GM19043 (cell line): ENCODE data around the gene P2RX5.
"Not testable (repeated sequence)": the region's sequence is repeated elsewhere in the genome, so short reads cannot be mapped to it uniquely, and the experiment has no call there.

Experiments used
- ATAC-seq: cut with Tn5 transposase; IDR thresholded peaks from one replicate; pipeline ENCODE4 v1.9.1; 2021; ENCODE audit warnings: low read depth; ENCODE audit not compliant: unreplicated experiment

P2RX5 gene

DNA sequence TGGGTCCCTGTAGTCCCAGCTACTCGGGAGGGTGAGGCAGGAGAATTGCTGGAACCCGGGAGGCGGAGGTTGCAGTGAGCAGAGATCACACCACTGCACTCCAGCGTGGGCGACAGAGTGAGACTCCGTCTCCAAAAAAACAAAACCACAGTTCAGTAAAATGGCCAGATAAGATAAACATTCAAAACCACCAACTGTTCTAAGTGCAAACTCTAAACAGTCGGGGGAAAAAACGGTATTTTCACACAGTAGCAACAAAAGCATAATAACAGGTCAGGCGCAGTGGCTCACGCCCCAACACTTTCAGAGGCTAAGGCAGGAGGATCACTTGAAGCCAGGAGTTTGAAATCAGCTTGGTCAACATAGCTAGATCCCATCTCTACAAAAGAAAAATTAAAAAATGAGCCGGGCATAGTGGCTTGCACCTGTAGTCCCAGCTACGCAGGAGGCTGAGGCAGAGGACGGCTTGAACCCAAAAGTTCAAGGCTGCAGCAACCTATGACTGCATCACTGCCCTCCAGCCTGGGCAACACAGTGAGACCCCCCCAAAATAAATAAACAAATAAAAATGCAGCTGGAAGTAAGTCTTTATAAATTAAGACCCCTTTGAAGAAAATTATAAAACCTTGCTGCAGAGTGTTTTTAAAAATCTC is 17.0 kb upstream of the P2RX5 start:
- no peak for ATAC-seq

DNA sequence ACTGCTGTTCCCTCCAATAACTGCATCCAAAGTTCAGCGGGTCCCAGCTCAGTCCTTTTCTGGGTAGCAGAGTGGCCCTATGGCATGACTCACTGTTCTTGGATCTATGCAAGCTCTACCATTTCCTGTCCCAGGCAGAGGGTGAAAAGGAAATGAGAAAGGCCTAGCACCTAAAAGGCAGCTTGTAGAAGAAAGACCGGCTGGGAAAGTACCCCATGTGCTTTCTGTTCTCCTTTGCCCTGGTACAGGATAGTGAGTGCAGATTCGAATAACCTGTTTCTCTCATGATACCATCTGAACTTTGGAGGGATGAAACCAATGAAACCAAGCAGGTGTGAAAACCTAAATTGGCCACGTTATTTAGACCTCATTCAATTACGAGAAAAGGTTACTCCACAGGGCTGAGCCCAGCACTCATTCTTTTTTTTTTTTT is 15.0 kb upstream of the P2RX5 start:
- ATAC-seq: peak; percentile 89

DNA sequence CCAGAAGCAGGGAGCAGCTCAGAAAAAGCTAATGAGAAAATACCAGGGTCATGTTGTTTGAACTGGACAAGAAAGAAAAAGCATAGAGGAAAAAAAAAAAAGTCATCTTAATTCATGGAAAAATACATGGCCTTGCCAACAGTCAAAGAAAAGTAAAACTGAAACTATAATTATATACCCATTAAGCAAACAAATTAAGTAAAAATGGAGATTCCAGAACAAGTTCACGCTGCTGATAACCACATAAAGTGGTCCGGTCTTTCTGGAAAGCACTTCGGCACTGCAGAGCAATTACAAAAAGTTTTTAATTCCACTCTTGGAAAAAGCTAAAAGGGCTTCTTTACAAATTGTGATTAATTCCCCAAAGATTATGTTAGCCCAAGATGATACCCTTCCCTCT is 12.4 kb upstream of the P2RX5 start:
- ATAC-seq: no peak

DNA sequence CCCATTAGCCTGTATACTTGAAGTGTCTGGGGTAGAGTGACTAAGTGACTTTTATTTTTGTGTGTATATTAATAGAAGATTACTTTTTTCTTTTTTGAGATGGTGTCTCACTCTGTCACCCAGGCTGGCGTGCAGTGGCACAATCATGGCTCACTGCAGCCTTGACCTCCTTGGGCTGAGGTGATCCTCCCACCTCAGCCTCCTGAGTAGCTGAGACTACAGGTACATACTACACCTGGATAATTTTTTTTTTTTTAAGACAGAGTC is 9.7 kb upstream of the P2RX5 start:
- not testable (repeated sequence) for ATAC-seq

DNA sequence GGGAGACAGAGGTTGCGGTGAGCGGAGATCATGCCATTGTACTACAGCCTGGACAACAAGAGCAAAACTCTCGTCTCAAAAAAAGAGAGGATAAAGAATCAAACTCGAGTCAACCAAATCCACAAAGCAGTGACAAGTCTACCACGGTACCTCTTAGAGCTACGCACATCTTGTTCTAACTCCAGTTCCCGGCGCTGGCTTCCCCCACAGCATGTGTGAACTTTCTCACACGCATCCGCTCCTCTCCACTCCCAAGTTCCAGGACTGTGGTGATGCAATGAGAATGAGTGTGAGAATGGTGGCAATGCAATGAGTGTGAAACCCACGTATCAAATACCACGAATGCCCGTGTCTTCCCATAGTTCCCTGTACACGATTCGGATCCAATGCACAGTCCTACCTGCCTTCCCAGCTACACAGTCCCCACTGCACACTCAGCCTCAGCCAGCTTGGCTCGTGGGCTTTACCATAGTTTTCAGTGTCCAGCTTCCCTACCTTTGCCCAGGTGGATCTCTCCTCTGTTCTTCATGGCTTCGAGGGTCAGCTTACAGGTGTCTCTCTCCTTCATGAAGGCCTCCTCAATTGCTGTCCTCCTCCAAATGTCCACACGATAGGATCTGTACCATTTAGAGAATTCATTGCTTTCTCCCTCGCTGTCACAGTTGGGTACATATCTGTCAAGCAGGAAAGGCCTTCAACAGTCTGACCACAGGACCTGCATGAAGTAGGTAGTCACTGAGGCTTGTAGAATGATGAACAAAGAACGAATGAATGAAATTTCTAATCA is 9.2 kb upstream of the P2RX5 start:
- no peak for ATAC-seq

DNA sequence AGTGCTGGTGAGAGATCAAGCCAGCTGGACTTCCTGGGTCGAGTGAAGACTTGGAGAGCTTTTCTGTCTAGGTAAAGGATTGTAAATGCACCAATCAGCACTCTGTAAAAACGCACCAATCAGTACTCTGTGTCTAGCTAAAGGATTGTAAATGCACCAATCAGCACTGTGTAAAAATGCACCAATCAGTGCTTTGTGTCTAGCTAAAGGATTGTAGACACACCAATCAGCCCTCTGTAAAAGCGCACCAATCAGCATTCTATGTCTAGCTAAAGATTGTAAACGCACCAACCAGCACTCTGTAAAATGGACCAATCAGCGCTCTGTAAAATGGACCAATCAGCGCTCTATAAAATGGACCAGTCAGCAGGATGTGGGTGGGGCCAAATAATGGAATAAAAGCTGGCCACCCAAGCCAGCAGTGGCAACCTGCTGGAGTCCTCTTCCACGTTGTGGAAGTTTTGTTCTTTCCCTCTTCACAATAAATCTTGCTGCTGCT is 6.1 kb upstream of the P2RX5 start:
- ATAC-seq: not testable (repeated sequence)

DNA sequence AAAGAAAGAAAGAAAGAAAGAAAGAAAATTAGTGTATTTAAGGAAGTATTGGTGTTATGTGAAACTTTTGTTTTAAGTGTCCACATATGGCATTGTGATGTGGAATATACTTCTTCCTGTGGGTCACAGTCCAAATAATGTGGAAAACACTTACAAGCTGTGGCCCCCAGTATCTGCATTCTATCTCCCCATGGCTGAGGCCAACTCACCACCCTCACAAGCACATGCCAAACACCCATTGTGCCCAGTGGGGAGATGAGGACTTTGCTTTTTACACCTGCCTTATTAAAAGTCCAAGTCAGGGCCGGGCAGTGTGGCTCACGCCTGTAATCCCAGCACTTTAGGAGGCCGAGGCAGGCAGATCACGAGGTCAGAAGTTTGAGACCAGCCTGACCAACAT is 4.0 kb upstream of the P2RX5 start:
- no peak for ATAC-seq

DNA sequence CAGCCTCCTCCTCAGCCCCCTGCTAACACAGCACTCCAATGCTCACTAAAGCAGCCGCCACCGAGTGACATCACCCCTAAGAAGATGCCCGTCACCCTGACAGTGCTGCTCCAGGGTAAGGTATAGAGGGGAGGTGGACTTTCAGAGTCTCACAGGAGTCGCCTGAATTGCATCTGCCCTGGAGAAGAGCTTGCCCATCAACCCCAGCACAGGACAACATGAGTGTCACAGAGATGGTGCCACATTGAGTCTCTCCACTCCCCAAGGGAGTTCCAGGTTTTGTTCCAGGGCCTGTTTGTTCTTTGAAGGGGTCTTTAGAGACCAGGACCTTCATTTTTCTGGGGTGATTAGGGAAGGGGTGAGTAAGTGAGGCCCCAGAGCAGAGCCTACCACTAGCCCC is 2.2 kb upstream of the P2RX5 start:
- ATAC-seq: no peak

DNA sequence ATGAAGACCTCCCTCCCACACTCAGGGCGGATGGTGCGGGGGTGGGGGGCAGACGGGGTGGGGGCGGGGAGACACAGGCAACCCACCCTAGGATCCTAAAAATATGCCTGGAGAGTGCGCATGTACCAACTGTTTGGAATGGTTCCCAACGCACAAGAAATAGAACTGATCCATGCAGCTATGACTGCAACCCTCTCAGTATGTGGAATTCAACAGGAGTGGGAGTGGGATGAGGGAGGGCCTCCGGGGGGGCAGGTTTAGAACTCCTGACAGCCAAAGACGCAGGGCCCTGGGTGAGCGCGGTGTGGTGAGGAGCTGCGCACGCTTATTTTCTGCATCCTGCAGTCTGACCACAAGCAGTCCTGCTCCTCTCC is 1.1 kb upstream of the P2RX5 start:
- no peak for ATAC-seq

DNA sequence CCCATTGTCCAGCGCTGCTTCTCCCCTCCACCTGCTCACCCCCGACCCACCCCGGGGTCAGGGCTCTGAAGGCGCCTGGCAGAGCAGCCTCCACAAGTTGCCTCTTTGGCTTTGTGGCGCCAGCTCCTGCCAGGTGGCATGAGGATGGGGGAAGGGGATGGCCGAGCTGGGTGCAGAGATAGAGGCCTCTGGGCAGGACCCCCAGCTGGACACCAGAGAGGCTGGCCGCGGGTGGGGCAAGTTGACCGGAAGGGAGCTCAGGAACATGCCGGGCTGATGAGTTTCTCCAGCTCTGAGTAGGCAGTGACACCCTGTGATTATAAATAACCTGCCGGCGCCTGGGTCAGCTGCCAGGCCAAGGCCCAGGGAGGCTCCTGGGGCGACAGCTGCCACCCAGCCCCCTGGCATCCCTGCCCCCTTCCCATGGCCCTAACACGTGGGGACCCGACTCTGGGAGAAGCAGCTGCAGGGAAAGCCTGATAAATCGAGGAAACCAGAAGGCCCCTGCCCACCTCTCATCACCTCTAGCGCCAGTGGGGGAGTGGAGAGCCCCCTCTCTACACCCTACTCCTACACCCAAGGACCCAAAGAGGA is 729 bp downstream of the P2RX5 start:
- ATAC-seq: no peak

DNA sequence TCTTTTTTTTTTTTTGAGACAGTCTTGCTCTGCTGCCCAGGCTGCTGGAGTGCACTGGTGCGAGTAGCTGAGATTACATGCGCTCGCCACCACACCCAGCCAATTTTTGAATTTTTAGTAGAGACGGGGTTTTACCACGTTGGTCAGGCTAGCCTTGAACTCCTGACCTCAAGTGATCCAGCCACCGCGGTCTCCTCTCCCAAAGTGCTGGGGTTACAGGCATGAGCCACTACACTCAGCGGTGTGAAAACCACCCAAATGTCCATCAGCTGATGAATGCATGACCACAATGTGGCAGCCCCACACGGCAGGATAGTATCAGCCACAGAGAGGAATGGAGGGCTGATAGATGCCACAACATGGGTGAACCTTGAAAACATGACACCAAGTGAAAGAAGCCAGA is 2.1 kb downstream of the P2RX5 start:
- ATAC-seq: no peak

DNA sequence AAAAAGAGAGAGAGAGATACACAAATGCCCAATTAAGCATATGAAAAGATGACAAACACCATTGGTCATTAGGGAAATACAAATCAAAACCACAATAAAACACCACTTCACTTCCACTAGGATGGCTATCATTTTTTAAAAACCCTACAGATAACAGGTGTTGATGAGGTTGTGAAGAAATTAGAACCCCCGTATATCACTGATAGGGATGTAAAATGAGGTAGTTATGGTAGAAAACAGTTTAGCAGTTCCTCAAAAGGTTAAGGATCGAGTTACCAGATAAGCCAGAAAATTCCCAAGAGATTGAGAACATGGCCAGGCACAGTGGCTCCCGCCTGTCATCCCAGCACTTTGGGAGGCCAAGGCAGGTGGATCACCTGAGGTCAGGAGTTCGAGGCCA is 2.8 kb downstream of the P2RX5 start:
- no peak for ATAC-seq

DNA sequence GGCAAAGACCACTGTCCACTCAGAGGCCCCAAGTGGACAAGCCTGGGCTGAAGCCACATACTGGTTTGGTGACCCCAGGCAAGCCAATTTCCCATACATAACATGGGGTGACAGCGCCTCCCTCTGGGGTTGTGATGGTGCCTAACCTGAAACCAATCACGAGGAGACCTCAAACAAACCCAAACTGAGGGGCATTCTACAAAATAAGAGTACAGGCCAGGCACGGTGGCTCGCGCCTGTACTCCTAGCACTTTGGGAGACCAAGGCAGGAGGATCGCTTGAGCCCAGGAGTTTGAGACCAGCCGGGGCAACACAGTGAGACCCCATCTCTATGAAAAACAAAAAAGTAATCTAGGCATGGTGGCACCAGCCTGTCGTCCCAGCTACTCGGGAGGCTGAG is 3.6 kb downstream of the P2RX5 start:
- no peak for ATAC-seq

DNA sequence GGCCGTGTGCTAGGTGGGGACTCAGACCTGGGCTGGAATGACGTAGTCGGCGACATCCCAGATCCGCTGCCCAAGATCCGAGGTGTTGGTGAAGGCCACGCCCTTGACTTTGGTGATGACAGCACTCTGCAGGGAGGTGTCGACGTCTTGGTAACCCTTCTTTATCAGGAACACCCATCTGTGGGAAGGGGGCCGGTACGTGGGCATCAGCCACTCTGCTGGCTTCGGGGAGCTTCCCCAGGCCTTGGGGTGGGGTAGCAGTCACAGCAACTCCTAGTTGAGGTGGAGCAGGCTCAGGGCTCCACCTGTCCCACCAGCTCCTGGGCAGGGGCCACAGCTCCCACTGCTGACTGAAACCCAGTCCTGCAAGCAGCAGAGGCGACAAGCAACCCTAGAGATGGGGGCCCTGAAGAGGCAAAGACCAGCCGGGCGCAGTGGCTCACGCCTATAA is 4.3 kb downstream of the P2RX5 start:
- no peak for ATAC-seq

DNA sequence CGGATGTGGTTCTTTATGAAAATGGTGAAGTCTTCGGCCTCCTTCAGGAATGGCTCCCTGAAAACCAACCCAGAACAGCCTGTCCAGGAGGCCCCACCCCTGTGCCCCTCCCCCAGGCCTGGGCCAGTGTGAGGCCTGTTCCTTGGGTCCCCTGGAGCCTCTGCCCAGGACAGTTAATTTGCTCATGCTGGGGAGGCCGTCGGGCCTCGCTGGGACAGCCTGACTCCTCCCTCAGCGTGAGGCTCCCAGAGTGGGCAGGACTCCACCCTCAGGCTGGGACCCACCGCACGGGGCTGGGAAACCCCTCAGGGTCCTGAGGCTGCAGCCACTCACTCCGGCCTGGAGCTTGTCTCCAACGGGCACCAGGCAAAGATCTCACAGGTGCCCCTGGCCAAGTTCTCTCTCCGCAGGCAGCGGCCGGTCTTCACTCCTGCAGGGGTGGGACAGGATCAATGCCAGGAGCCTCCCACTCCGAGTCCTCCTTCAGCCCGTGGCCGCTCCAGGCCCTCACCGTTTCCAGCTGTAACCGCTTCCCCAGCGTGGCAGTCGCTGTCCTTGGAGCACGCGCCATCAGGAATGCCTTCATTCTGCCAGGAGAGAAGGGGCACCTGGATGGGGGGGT is 5.8 kb downstream of the P2RX5 start:
- no peak for ATAC-seq

DNA sequence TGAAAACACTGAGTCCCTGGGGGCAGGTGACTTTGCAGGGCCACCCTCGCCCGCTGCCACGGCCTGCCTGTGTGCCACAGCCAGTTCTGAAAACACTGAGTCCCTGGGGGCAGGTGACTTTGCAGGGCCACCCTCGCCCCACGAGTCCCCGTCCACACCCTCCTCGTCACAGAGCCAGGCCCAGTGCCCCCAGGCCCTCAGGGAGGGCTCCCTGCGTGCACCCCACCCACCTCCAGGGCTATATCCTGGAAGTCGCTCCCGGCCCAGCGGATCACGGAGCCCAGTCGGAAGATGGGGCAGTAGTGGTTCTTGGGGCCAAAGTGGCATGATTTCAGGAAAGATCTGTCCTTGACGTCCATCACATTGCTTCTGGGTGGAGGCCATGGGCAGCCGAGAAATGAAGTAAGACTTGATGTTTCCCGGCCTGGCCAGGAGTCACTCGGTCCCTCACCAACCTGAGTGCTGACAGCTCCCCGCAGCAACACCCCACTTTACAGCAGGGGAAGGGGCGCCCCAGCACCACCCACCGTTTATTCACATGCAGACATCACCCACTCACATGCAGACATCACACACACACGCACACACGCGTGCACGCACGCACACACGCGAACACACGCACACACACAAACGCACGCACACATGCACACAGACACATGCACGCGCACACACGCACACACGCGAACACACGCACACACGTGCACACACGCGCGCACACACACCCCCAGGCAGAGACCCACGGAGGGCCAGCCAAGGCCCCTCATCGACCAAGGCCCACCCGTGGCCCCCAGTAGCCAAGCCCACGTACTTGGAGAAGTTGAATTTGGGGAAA is 6.5 kb downstream of the P2RX5 start:
- ATAC-seq: no peak

DNA sequence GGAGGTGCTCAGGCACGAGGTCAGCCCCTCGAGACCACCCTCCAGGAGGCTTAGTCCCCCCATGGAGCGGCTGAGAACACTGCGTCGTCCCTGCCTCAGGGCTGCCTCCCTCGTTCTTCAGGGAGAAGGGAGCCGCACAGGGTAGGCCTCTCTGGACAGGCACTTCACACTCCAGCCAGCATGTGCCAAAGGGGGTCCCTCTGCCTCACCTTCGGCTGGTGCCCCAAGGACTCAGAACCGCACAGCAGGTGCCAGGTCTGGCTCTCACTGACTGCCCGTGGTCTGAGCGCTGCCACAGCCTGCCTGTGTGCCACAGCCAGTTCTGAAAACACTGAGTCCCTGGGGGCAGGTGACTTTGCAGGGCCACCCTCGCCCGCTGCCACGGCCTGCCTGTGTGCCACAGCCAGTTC is 7.1 kb downstream of the P2RX5 start:
- no peak for ATAC-seq

DNA sequence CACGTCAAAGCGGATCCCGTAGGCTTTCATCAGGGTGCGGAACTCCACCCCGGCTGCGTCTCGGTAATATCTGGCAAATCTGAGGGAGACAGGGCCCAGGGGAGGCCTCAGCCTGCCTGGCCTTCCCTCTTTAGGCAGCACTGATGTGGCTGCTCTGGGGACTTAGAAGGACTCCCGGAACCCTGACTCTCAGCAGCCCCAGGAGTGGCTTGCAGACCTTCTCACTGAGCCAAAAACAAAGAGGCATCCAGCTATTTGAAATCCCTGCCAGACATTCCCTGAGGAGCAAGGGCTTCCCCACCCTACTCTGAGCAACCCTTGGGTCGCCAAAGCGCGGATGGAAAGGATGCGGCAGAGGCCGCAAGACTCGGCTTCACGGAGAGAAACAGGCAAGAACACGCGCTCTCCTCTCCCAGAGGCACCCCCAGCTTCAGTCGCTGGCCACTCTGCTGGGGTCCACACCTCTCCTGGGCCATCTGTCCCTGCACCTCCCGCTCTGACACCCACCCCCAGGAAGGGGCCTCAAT is 7.9 kb downstream of the P2RX5 start:
- ATAC-seq: no peak

DNA sequence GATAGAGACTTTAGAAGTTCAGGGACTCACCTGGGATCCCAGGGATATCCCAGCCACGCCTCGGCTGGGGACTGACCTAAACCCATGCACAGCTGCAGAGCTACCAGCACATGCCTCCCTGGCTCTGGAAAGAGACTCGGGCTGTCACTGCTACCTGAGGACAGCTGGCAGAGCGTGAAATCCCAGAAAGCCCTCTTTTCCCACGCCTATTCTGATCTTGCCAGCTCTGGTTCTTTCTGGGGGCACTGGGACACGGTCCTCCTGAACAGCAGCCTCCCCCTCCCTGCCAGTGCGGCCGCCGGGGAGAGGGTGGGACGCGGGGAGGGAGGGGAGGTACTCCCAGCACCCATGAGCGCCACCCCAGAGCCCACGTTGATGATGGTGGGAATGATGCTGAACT is 10.8 kb downstream of the P2RX5 start:
- no peak for ATAC-seq

DNA sequence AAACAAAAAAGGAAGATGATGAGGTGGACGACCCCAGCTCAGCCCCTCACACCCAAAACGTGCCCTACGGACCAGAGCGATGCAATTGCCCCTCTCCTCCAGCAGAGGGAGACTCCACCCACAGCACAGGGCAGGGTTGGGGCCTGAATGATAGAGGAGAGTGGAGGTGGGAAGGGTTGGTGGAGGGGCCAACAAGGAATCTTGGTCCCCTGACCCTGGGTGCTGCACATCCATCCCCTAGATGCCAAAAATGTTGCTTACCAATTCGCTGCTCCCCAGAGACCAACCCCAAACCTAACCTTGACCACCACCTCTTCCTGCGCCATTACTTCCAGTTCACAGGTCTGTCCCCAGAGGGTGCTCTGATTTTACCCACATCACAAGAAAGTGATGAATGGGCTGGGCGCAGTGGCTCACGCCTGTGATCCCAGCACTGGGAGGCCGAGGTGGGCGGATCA is 12.9 kb downstream of the P2RX5 start:
- no peak for ATAC-seq
